CD8-positive, alpha-beta memory T cell (primary cell): ENCODE results near the gene PACS1. TPM values are rescaled to one million over a fixed set of nuclear protein-coding genes. Genes with fewer than 3 reads are reported as not detected.

Source experiments
- CTCF ChIA-PET: fragments of 350-600 bp; sonication (Branson Sonifier 250); formaldehyde crosslinking; loops from one replicate; lab custom pipeline; 2021; ENCODE audit warnings: antibody characterized with exemption; lab: Charles Lee
- POLR2A ChIA-PET: fragments of 350-600 bp; sonication (Branson Sonifier 250); formaldehyde crosslinking; loops from one replicate; lab custom pipeline; 2021; ENCODE audit warnings: antibody characterized with exemption; lab: Charles Lee
- DNase-seq, 5 donors: peaks; one replicate each; pipeline versions ENCODE4 v3.0.0 to v3.0.0-alpha.2; 2020 to 2022; ENCODE audit warnings: mixed read lengths in 1 of 5
- H3K27ac ChIP-seq: one replicate; pipeline ENCODE4 v1.7.0; 2013; ENCODE audit warnings: low read depth, mild to moderate bottlenecking, low read length, moderate library complexity
- H3K27me3 ChIP-seq: 2 replicates; pipeline ENCODE4 v1.7.0; 2013; ENCODE audit warnings: low read length, mild to moderate bottlenecking; ENCODE audit not compliant: insufficient read depth, poor library complexity, severe bottlenecking
- H3K36me3 ChIP-seq: 2 replicates; pipeline ENCODE4 v1.7.0; 2013; ENCODE audit warnings: mild to moderate bottlenecking, low read length, moderate library complexity; ENCODE audit not compliant: insufficient read depth
- H3K4me1 ChIP-seq: 2 replicates; pipeline ENCODE4 v1.7.0; 2013; ENCODE audit warnings: mild to moderate bottlenecking, low read length, moderate library complexity; ENCODE audit not compliant: insufficient read depth
- H3K4me3 ChIP-seq: 2 replicates; pipeline ENCODE4 v1.7.0; 2013; ENCODE audit warnings: mild to moderate bottlenecking, low read length
- H3K9me3 ChIP-seq: 2 replicates; pipeline ENCODE4 v1.7.0; 2013; ENCODE audit warnings: mild to moderate bottlenecking, low read length
- H3K27ac Mint-ChIP-seq, 8 donors: one replicate each; pipeline ENCODE4 v1.8.0; 2020 to 2021; ENCODE audit warnings: mixed read lengths in 8 of 8, mild to moderate bottlenecking in 6 of 8, inconsistent platforms in 3 of 8, moderate library complexity in 3 of 8
- H3K27me3 Mint-ChIP-seq, 2 donors: one replicate each; pipeline ENCODE4 v1.8.0; 2020 to 2021; ENCODE audit warnings: mixed read lengths in 2 of 2, mild to moderate bottlenecking in 1 of 2, moderate library complexity in 1 of 2
- H3K36me3 Mint-ChIP-seq, 3 donors: one replicate each; pipeline ENCODE4 v1.8.0; 2020 to 2021; ENCODE audit warnings: mixed read lengths in 3 of 3, inconsistent platforms in 1 of 3, mild to moderate bottlenecking in 1 of 3
- H3K4me1 Mint-ChIP-seq, 3 donors: one replicate each; pipeline ENCODE4 v1.8.0; 2020 to 2021; ENCODE audit warnings: mixed read lengths in 3 of 3, inconsistent platforms in 1 of 3, mild to moderate bottlenecking in 1 of 3
- H3K4me3 Mint-ChIP-seq, 7 donors: one replicate each; pipeline ENCODE4 v1.8.0; 2020 to 2021; ENCODE audit warnings: mixed read lengths in 7 of 7, mild to moderate bottlenecking in 6 of 7, moderate library complexity in 4 of 7, inconsistent platforms in 2 of 7
- H3K9me3 Mint-ChIP-seq, 5 donors: one replicate each; pipeline ENCODE4 v1.8.0; 2020 to 2022; ENCODE audit warnings: mixed read lengths in 5 of 5, mild to moderate bottlenecking in 3 of 5, moderate library complexity in 2 of 5, inconsistent platforms in 1 of 5
- polyA plus RNA-seq: library from polyadenylated mRNA; unstranded; fragments of 300-500 nt; fragmentation: Illumina TruSeq; gene quantifications from one replicate; pipeline ENCODE4 v1.2.3, GENCODE V29; 2021
- total RNA-seq, 2 experiments: library from RNA; stranded (reverse); gene quantifications; one replicate each; pipeline ENCODE4 v1.2.3, GENCODE V29; 2021

The PACS1 gene
- total and polyA plus RNA-seq, 3 experiments from 2014 or later: 73.3 to 86.1 (median 77.4) TPM

GRCh38 chr11:66267039-66267378, 196.9 kb downstream of the PACS1 start:
- Mint-ChIP-seq H3K4me1 (peaks cover 36 to 42% (median 40%) of the 10 kb centered on the region in 3 donors), H3K36me3 (peaks cover 0 to 56% (median 3%) of the 10 kb centered on the region in 3 donors), H3K4me3 (peak overlapping the region; percentile 52 to 97 (median 94)), H3K27me3 (peaks cover 0 to 7% of the 10 kb centered on the region in 2 donors), H3K9me3 (no peaks in the 10 kb centered on the region), H3K27ac (peak overlapping the region; percentile 56 to 96 (median 83))
- Histone ChIP-seq H3K36me3 (peaks cover 11% of the 10 kb centered on the region), H3K4me3 (peak overlapping the region; percentile 73), H3K9me3 (no peaks in the 10 kb centered on the region), H3K27me3 (no peaks in the 10 kb centered on the region), H3K27ac (no peak overlapping the region), H3K4me1 (peaks cover 26% of the 10 kb centered on the region)
- POLR2A ChIA-PET: interaction anchor here (1.4 to 2.2 kb wide), 3 partner anchors 22 to 46 kb away, joined by 7 to 9 read pairs (median 8); partner anchors contain the start of gene YIF1A
- no peak for DNase-seq
- CTCF ChIA-PET: interaction anchor here (1.7 to 3.3 kb wide), 3 partner anchors 16 to 45 kb away, joined by 6 to 16 read pairs (median 8); no protein-coding TSS in a partner anchor

- H3K9me3 ChIP-seq: no peaks in the 10 kb centered on the region
- H3K36me3 ChIP-seq: peaks cover 16% of the 10 kb centered on the region
- H3K27ac Mint-ChIP-seq: peak overlapping the region; percentile 94 to 99 (median 98)
- H3K4me3 Mint-ChIP-seq: peak overlapping the region; percentile 90 to 97 (median 95)
- CTCF ChIA-PET: interaction anchor here (1.2 to 3.3 kb wide), 5 partner anchors 15 to 222 kb away, joined by 3 to 16 read pairs (median 6); no protein-coding TSS in a partner anchor
- peaks cover 3 to 56% (median 5%) of the 10 kb centered on the region in 3 donors for H3K36me3 Mint-ChIP-seq
- peak overlapping the region; percentile 71 for H3K27ac ChIP-seq
- no peaks in the 10 kb centered on the region for H3K9me3 Mint-ChIP-seq
- peaks cover 32% of the 10 kb centered on the region for H3K4me1 ChIP-seq
- H3K4me1 Mint-ChIP-seq: peaks cover 42 to 48% (median 46%) of the 10 kb centered on the region in 3 donors
- POLR2A ChIA-PET: interaction anchor here (0.8 to 2.2 kb wide), 7 partner anchors 12 to 406 kb away, joined by 3 to 9 read pairs (median 3); partner anchors contain the start of genes CCDC85B and YIF1A
- peak overlapping the region; percentile 73 for H3K4me3 ChIP-seq
- H3K27me3 ChIP-seq: no peaks in the 10 kb centered on the region
- peak; percentile 79 to 90 (median 82) for DNase-seq
- peaks cover 0 to 7% of the 10 kb centered on the region in 2 donors for H3K27me3 Mint-ChIP-seq
Observed at GRCh38 chr11:66267379-66268243, 197.5 kb downstream of the PACS1 start.

- Mint-ChIP-seq H3K4me1 (peaks cover 50 to 56% (median 54%) of the 10 kb centered on the region in 3 donors), H3K27me3 (peaks cover 0 to 7% of the 10 kb centered on the region in 2 donors), H3K4me3 (peak within 1 kb of the TSS; percentile 90 to 97 (median 95)), H3K9me3 (no peaks in the 10 kb centered on the region), H3K36me3 (peaks cover 7 to 57% (median 7%) of the 10 kb centered on the region in 3 donors), H3K27ac (peak within 1 kb of the TSS; percentile 94 to 99 (median 98))
- H3K9me3 ChIP-seq: no peaks in the 10 kb centered on the region
- peak within 1 kb of the TSS; percentile 73 for H3K4me3 ChIP-seq
- ChIA-PET CTCF (interaction anchor here (1.2 to 3.3 kb wide), 5 partner anchors 14 to 223 kb away, joined by 3 to 16 read pairs (median 6); no protein-coding TSS in a partner anchor), POLR2A (interaction anchor here (0.8 to 2.2 kb wide), 7 partner anchors 11 to 407 kb away, joined by 3 to 9 read pairs (median 3); partner anchors contain the start of genes CCDC85B and YIF1A)
- no peaks in the 10 kb centered on the region for H3K27me3 ChIP-seq
- H3K4me1 ChIP-seq: peaks cover 40% of the 10 kb centered on the region
- peak; percentile 99 to 100 (median 100) for DNase-seq
- peak within 1 kb of the TSS; percentile 71 for H3K27ac ChIP-seq
- peaks cover 24% of the 10 kb centered on the region for H3K36me3 ChIP-seq
Observed at GRCh38 chr11:66268244-66268951, 198.3 kb downstream of the PACS1 start, which contains the start of gene RAB1B. Gene RAB1B, plus strand, starts transcription at chr11:66268639. Its CDS starts 41 bp downstream, at chr11:66268680.

GRCh38 chr11:66268952-66269905, 199.2 kb downstream of the PACS1 start:
- Histone ChIP-seq H3K27ac (peak overlapping the region; percentile 71), H3K27me3 (no peaks in the 10 kb centered on the region), H3K9me3 (no peaks in the 10 kb centered on the region), H3K4me3 (peak overlapping the region; percentile 73), H3K4me1 (peaks cover 43% of the 10 kb centered on the region), H3K36me3 (peaks cover 29% of the 10 kb centered on the region)
- ChIA-PET POLR2A (interaction anchor here (2.2 kb wide), 1 partner anchor 20 kb away, joined by 9 read pairs; the partner anchor contains the start of gene YIF1A), CTCF (interaction anchor here (1.4 to 2.3 kb wide), 2 partner anchors 14 to 224 kb away, joined by 3 to 8 read pairs; no protein-coding TSS in a partner anchor)
- no peaks in the 10 kb centered on the region for H3K9me3 Mint-ChIP-seq
- peaks cover 0 to 7% of the 10 kb centered on the region in 2 donors for H3K27me3 Mint-ChIP-seq
- peaks cover 9 to 57% (median 12%) of the 10 kb centered on the region in 3 donors for H3K36me3 Mint-ChIP-seq
- DNase-seq: no peak
- H3K4me1 Mint-ChIP-seq: peaks cover 57 to 62% (median 61%) of the 10 kb centered on the region in 3 donors
- H3K27ac Mint-ChIP-seq: peak overlapping the region; percentile 87 to 99 (median 97)
- peak overlapping the region; percentile 90 to 97 (median 95) for H3K4me3 Mint-ChIP-seq

- H3K9me3 Mint-ChIP-seq: no peaks in the 10 kb centered on the region
- Histone ChIP-seq H3K9me3 (no peaks in the 10 kb centered on the region), H3K27ac (peak overlapping the region; percentile 16), H3K36me3 (peaks cover 36% of the 10 kb centered on the region), H3K4me1 (peaks cover 43% of the 10 kb centered on the region), H3K4me3 (no peak overlapping the region), H3K27me3 (no peaks in the 10 kb centered on the region)
- peaks cover 59 to 66% (median 62%) of the 10 kb centered on the region in 3 donors for H3K4me1 Mint-ChIP-seq
- H3K27ac Mint-ChIP-seq: peak overlapping the region; percentile 46 to 96 (median 86)
- ChIA-PET CTCF (interaction anchor here (0.7 to 4.1 kb wide), 3 partner anchors 9 to 50 kb away, joined by 3 to 25 read pairs (median 3); no protein-coding TSS in a partner anchor), POLR2A (interaction anchor here (0.6 to 1.6 kb wide), 5 partner anchors 10 to 345 kb away, joined by 3 to 9 read pairs (median 5); partner anchors contain the start of gene YIF1A)
- no peak for DNase-seq
- H3K27me3 Mint-ChIP-seq: peaks cover 0 to 7% of the 10 kb centered on the region in 2 donors
- peaks cover 9 to 74% (median 13%) of the 10 kb centered on the region in 3 donors for H3K36me3 Mint-ChIP-seq
- peak overlapping the region in 6 of 7 donors; percentile 27 to 86 (median 52) for H3K4me3 Mint-ChIP-seq
Observed at GRCh38 chr11:66271816-66272215, 201.7 kb downstream of the PACS1 start.

- peak overlapping the region; percentile 16 for H3K27ac ChIP-seq
- DNase-seq: peak in 3 of 5 donors; percentile 28 to 60 (median 30)
- ChIA-PET CTCF (interaction anchor here (4.1 kb wide), 1 partner anchor 9 kb away, joined by 25 read pairs; no protein-coding TSS in a partner anchor), POLR2A (interaction anchor here (0.7 kb wide), 1 partner anchor 166 kb away, joined by 3 read pairs; the partner anchor contains the start of gene MRPL11)
- H3K36me3 ChIP-seq: peaks cover 36% of the 10 kb centered on the region
- H3K4me3 ChIP-seq: no peak overlapping the region
- H3K27me3 ChIP-seq: no peaks in the 10 kb centered on the region
- peaks cover 9 to 73% (median 13%) of the 10 kb centered on the region in 3 donors for H3K36me3 Mint-ChIP-seq
- peak overlapping the region; percentile 70 to 93 (median 91) for H3K27ac Mint-ChIP-seq
- H3K9me3 ChIP-seq: no peaks in the 10 kb centered on the region
- peaks cover 0 to 7% of the 10 kb centered on the region in 2 donors for H3K27me3 Mint-ChIP-seq
- H3K4me1 ChIP-seq: peaks cover 47% of the 10 kb centered on the region
- H3K4me1 Mint-ChIP-seq: peaks cover 56 to 67% (median 60%) of the 10 kb centered on the region in 3 donors
- H3K9me3 Mint-ChIP-seq: no peaks in the 10 kb centered on the region
- peak overlapping the region; percentile 67 to 86 (median 79) for H3K4me3 Mint-ChIP-seq
Observed at GRCh38 chr11:66272596-66272995, 202.5 kb downstream of the PACS1 start.
